Measurements from ENCODE around the gene ITPR3. TPM values are rescaled to one million over a fixed set of nuclear protein-coding genes. Genes with fewer than 3 reads are reported as not detected.

Gene ITPR3
- total RNA-seq, 2 experiments from 2014 or later = 57.8 to 59.3 TPM

- ATAC-seq (no peak), DNase-seq (no peak)
- no peak overlapping the region for H3K4me3 Mint-ChIP-seq
- H3K27me3 Mint-ChIP-seq (ENCODE audit: low read depth) = no peaks in the 10 kb centered on the region
- peaks cover 52% of the 10 kb centered on the region for H3K36me3 Mint-ChIP-seq (ENCODE audit: low read depth)
- ChIA-PET POLR2A (no interaction called here), CTCF (no interaction called here)
- no peaks in the 10 kb centered on the region for H3K9me3 Mint-ChIP-seq (ENCODE audit: insufficient read depth)
- H3K4me1 Mint-ChIP-seq (ENCODE audit: low read depth) = no peaks in the 10 kb centered on the region
- H3K27ac Mint-ChIP-seq = no peak overlapping the region
Observed at GRCh38 chr6:33675968-33676367, 54.8 kb downstream of the ITPR3 start.

- ATAC-seq (no peak), DNase-seq (no peak)
- Mint-ChIP-seq H3K27me3 (ENCODE audit: low read depth) (no peaks in the 10 kb centered on the region), H3K4me3 (no peak overlapping the region), H3K4me1 (ENCODE audit: low read depth) (no peaks in the 10 kb centered on the region), H3K9me3 (ENCODE audit: insufficient read depth) (no peaks in the 10 kb centered on the region), H3K27ac (peak overlapping the region; percentile 39), H3K36me3 (ENCODE audit: low read depth) (peaks cover 55% of the 10 kb centered on the region)
- POLR2A ChIA-PET = no interaction called here
- CTCF ChIA-PET = interaction anchor here (0.8 to 1.3 kb wide), 2 partner anchors 24 to 89 kb away, joined by 3 read pairs; no protein-coding TSS in a partner anchor
Observed at GRCh38 chr6:33676416-33677142, 55.5 kb downstream of the ITPR3 start.

- no peaks in the 10 kb centered on the region for H3K9me3 Mint-ChIP-seq (ENCODE audit: insufficient read depth)
- peaks cover 52% of the 10 kb centered on the region for H3K36me3 Mint-ChIP-seq (ENCODE audit: low read depth)
- H3K27ac Mint-ChIP-seq = peak overlapping the region; percentile 34
- H3K4me1 Mint-ChIP-seq (ENCODE audit: low read depth) = peaks cover under 1% of the 10 kb centered on the region
- ChIA-PET CTCF (interaction anchor here (0.8 to 1.3 kb wide), 2 partner anchors 23 to 90 kb away, joined by 3 read pairs; no protein-coding TSS in a partner anchor), POLR2A (no interaction called here)
- no peaks in the 10 kb centered on the region for H3K27me3 Mint-ChIP-seq (ENCODE audit: low read depth)
- DNase-seq = no peak
- H3K4me3 Mint-ChIP-seq = no peak overlapping the region
- no peak for ATAC-seq
Observed at GRCh38 chr6:33677143-33677660, 56.1 kb downstream of the ITPR3 start.

- ChIA-PET CTCF (interaction anchor here (1.3 kb wide), 1 partner anchor 23 kb away, joined by 3 read pairs; no protein-coding TSS in a partner anchor), POLR2A (no interaction called here)
- Mint-ChIP-seq H3K4me3 (no peak overlapping the region), H3K36me3 (ENCODE audit: low read depth) (peaks cover 55% of the 10 kb centered on the region), H3K4me1 (ENCODE audit: low read depth) (peaks cover 6% of the 10 kb centered on the region), H3K27me3 (ENCODE audit: low read depth) (no peaks in the 10 kb centered on the region), H3K27ac (peak overlapping the region; percentile 1), H3K9me3 (ENCODE audit: insufficient read depth) (no peaks in the 10 kb centered on the region)
- no peak for ATAC-seq
- no peak for DNase-seq
Observed at GRCh38 chr6:33677689-33678088, 56.6 kb downstream of the ITPR3 start.

- DNase-seq = no peak
- peak overlapping the region; percentile 36 for H3K27ac Mint-ChIP-seq
- H3K4me3 Mint-ChIP-seq = no peak overlapping the region
- no peak for ATAC-seq
- no peaks in the 10 kb centered on the region for H3K27me3 Mint-ChIP-seq (ENCODE audit: low read depth)
- H3K4me1 Mint-ChIP-seq (ENCODE audit: low read depth) = peaks cover 12% of the 10 kb centered on the region
- CTCF ChIA-PET = no interaction called here
- POLR2A ChIA-PET = interaction anchor here (0.6 kb wide), 1 partner anchor 183 kb away, joined by 3 read pairs; no protein-coding TSS in a partner anchor
- peaks cover 59% of the 10 kb centered on the region for H3K36me3 Mint-ChIP-seq (ENCODE audit: low read depth)
- H3K9me3 Mint-ChIP-seq (ENCODE audit: insufficient read depth) = no peaks in the 10 kb centered on the region
Observed at GRCh38 chr6:33678233-33678931, 57.3 kb downstream of the ITPR3 start.

DNA sequence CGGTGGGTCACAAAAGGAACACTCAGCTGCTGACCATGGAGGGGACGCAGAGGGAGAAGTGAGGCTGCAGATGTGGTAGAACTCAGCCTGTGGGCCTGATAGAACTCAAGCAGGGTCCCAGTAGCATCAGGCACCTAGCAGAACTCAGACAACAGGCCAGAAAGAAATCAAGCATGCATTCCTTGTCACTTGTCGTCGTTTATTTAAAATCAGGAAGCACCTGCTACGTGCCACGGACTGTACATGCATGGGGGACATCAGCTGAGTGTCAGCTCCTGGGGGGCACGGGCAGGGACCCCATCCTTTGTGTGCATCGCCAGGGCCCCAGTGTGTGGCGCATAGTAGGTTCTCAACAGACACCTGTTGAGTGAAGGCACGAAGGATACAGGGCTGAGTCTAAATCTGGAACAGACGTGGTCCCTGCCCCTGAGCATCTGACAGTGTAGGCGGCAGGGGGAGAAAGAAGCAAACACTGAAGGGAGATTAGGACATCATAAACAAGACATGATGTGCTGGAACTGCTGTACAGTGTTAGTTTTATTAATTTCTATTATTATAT, 57.9 kb downstream of the ITPR3 start:
- CTCF ChIA-PET = no interaction called here
- H3K36me3 Mint-ChIP-seq (ENCODE audit: low read depth) = peaks cover 62% of the 10 kb centered on the region

DNA sequence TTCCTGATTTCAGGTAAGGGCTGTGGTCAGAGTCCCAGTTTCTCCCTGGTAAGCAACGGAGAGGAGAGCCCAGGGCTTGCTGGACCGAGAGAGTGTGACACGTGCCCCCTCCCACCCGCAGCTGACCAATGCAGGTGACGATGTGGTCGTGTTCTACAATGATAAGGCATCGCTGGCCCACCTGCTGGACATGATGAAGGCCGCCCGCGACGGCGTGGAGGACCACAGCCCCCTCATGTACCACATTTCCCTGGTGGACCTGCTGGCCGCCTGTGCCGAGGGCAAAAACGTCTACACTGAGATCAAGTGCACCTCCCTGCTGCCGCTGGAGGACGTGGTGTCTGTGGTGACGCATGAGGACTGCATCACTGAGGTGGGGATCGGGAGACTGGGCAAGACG, 58.6 kb downstream of the ITPR3 start:
- DNase-seq = no peak
- POLR2A ChIA-PET = no interaction called here
- H3K4me1 Mint-ChIP-seq (ENCODE audit: low read depth) = peaks cover 23% of the 10 kb centered on the region
- peaks cover 64% of the 10 kb centered on the region for H3K36me3 Mint-ChIP-seq (ENCODE audit: low read depth)
- CTCF ChIA-PET = no interaction called here
- no peak for ATAC-seq
- H3K4me3 Mint-ChIP-seq = no peak overlapping the region
- no peaks in the 10 kb centered on the region for H3K9me3 Mint-ChIP-seq (ENCODE audit: insufficient read depth)
- no peak overlapping the region for H3K27ac Mint-ChIP-seq
- H3K27me3 Mint-ChIP-seq (ENCODE audit: low read depth) = no peaks in the 10 kb centered on the region

More for the DNA sequence above, 57.9 kb downstream of the ITPR3 start:
- ATAC-seq (no peak), DNase-seq (no peak)
- H3K27ac Mint-ChIP-seq = peak overlapping the region; percentile 36
- no peaks in the 10 kb centered on the region for H3K9me3 Mint-ChIP-seq (ENCODE audit: insufficient read depth)
- peaks cover 19% of the 10 kb centered on the region for H3K4me1 Mint-ChIP-seq (ENCODE audit: low read depth)
- no peaks in the 10 kb centered on the region for H3K27me3 Mint-ChIP-seq (ENCODE audit: low read depth)
- H3K4me3 Mint-ChIP-seq = no peak overlapping the region
- POLR2A ChIA-PET = interaction anchor here (0.6 kb wide), 1 partner anchor 183 kb away, joined by 3 read pairs; no protein-coding TSS in a partner anchor

- H3K36me3 Mint-ChIP-seq (ENCODE audit: low read depth) = peaks cover 75% of the 10 kb centered on the region
- H3K9me3 Mint-ChIP-seq (ENCODE audit: insufficient read depth) = no peaks in the 10 kb centered on the region
- ATAC-seq = no peak
- ChIA-PET CTCF (interaction anchor here (1.0 to 2.3 kb wide), 3 partner anchors 18 to 95 kb away, joined by 3 to 20 read pairs (median 6); partner anchors contain the start of gene UQCC2), POLR2A (interaction anchor here (1.9 kb wide), 1 partner anchor 12 kb away, joined by 8 read pairs; no protein-coding TSS in a partner anchor)
- no peaks in the 10 kb centered on the region for H3K27me3 Mint-ChIP-seq (ENCODE audit: low read depth)
- no peak overlapping the region for H3K4me3 Mint-ChIP-seq
- H3K27ac Mint-ChIP-seq = peak overlapping the region; percentile 80
- H3K4me1 Mint-ChIP-seq (ENCODE audit: low read depth) = peaks cover 23% of the 10 kb centered on the region
- DNase-seq = no peak
Observed at GRCh38 chr6:33682341-33682740, 61.2 kb downstream of the ITPR3 start.

GRCh38 chr6:33683051-33683571, 62.0 kb downstream of the ITPR3 start:
- no peaks in the 10 kb centered on the region for H3K9me3 Mint-ChIP-seq (ENCODE audit: insufficient read depth)
- POLR2A ChIA-PET = interaction anchor here (1.2 to 1.9 kb wide), 2 partner anchors 11 to 14 kb away, joined by 3 to 8 read pairs; no protein-coding TSS in a partner anchor
- H3K4me1 Mint-ChIP-seq (ENCODE audit: low read depth) = peaks cover 23% of the 10 kb centered on the region
- H3K36me3 Mint-ChIP-seq (ENCODE audit: low read depth) = peaks cover 73% of the 10 kb centered on the region
- ATAC-seq = peak; percentile 65
- CTCF ChIA-PET = interaction anchor here (1.0 to 2.3 kb wide), 7 partner anchors 12 to 98 kb away, joined by 3 to 20 read pairs (median 3); partner anchors contain the start of gene UQCC2
- H3K4me3 Mint-ChIP-seq = no peak overlapping the region
- H3K27ac Mint-ChIP-seq = peak overlapping the region; percentile 80
- peak; percentile 63 for DNase-seq
- no peaks in the 10 kb centered on the region for H3K27me3 Mint-ChIP-seq (ENCODE audit: low read depth)

- ChIA-PET POLR2A (interaction anchor here (0.6 to 1.9 kb wide), 3 partner anchors 10 to 472 kb away, joined by 3 to 8 read pairs (median 3); no protein-coding TSS in a partner anchor), CTCF (interaction anchor here (1.1 to 2.3 kb wide), 7 partner anchors 11 to 99 kb away, joined by 3 to 20 read pairs (median 3); partner anchors contain the start of gene UQCC2)
- Mint-ChIP-seq H3K27me3 (ENCODE audit: low read depth) (no peaks in the 10 kb centered on the region), H3K9me3 (ENCODE audit: insufficient read depth) (no peaks in the 10 kb centered on the region), H3K36me3 (ENCODE audit: low read depth) (peaks cover 75% of the 10 kb centered on the region), H3K4me3 (no peak overlapping the region), H3K4me1 (ENCODE audit: low read depth) (peaks cover 23% of the 10 kb centered on the region), H3K27ac (peak overlapping the region; percentile 80)
- no peak for DNase-seq
- peak; percentile 35 for ATAC-seq
Observed at GRCh38 chr6:33683576-33684427, 62.7 kb downstream of the ITPR3 start.

Measured in activated CD8-positive, alpha-beta T cell treated with anti-CD3 and anti-CD28 coated beads, Interleukin-2, amount 10 ng/mL, durations not matched to agents 7 days and 5 days (primary cell).